ENCODE measurements around the gene KLHL29. TPM values are rescaled to one million over a fixed set of nuclear protein-coding genes. Genes with fewer than 3 reads are reported as not detected.

The KLHL29 gene
- total RNA-seq, 3 donors from 2014 or later (not counting 1 experiment from before 2014, with no cell fraction given), result 0.24 to 0.43 (median 0.33) TPM

- WGBS (ENCODE audit: insufficient coverage), result 75% methylated on average over 8 of the region's 8 CpGs
- no peak overlapping the region for H3K4me3 Mint-ChIP-seq
- Histone ChIP-seq H3K4me1 (ENCODE audit: control insufficient read depth, insufficient read depth, low read length) (peaks cover 10% of the 10 kb centered on the region), H3K36me3 (ENCODE audit: control insufficient read depth, insufficient read depth, low read length) (no peaks in the 10 kb centered on the region), H3K4me3 (ENCODE audit: low read length) (no peak overlapping the region), H3K27me3 (ENCODE audit: control insufficient read depth, insufficient read depth, low read length) (no peaks in the 10 kb centered on the region), H3K27ac (ENCODE audit: low read length) (no peak overlapping the region), H3K9me3 (ENCODE audit: control insufficient read depth, insufficient read depth, low read length) (no peaks in the 10 kb centered on the region)
- intact Hi-C loops (cut with micrococcal nuclease), result no loop called here
- H3K9me3 Mint-ChIP-seq, result no peaks in the 10 kb centered on the region
- no peaks in the 10 kb centered on the region for H3K36me3 Mint-ChIP-seq
- no peak for TF ChIP-seq CTCF (IDR thresholded peaks at IDR 0.05)
- ATAC-seq (no peak), DNase-seq (no peak)
- peaks cover 9 to 10% of the 10 kb centered on the region in 2 donors for H3K4me1 Mint-ChIP-seq
- no peak overlapping the region for H3K27ac Mint-ChIP-seq
- H3K27me3 Mint-ChIP-seq (ENCODE audit: low read depth in 2 of 2), result peaks cover 14 to 34% of the 10 kb centered on the region in 2 donors
Measured at GRCh38 chr2:23494286-23494685, 109.3 kb downstream of the KLHL29 start.

- peaks cover 15 to 43% of the 10 kb centered on the region in 2 donors for H3K27me3 Mint-ChIP-seq (ENCODE audit: low read depth in 2 of 2)
Measured at GRCh38 chr2:23495661-23496114, 110.7 kb downstream of the KLHL29 start.

GRCh38 chr2:23496456-23496855 is 111.5 kb downstream of the KLHL29 start:
- no peak for TF ChIP-seq CTCF (IDR thresholded peaks at IDR 0.05)
- H3K4me1 Mint-ChIP-seq, result peaks cover 9 to 10% of the 10 kb centered on the region in 2 donors
- 31% methylated on average over 3 of the region's 5 CpGs for WGBS (ENCODE audit: insufficient coverage)
- DNase-seq (no peak), ATAC-seq (no peak)
- no peak overlapping the region for H3K27ac Mint-ChIP-seq
- H3K9me3 Mint-ChIP-seq, result no peaks in the 10 kb centered on the region
- no peak overlapping the region for H3K4me3 ChIP-seq (ENCODE audit: low read length)
- H3K27ac ChIP-seq (ENCODE audit: low read length), result no peak overlapping the region
- intact Hi-C loops (cut with micrococcal nuclease), result no loop called here
- H3K36me3 ChIP-seq (ENCODE audit: control insufficient read depth, insufficient read depth, low read length), result no peaks in the 10 kb centered on the region
- H3K9me3 ChIP-seq (ENCODE audit: control insufficient read depth, insufficient read depth, low read length), result no peaks in the 10 kb centered on the region
- no peaks in the 10 kb centered on the region for H3K27me3 ChIP-seq (ENCODE audit: control insufficient read depth, insufficient read depth, low read length)
- H3K27me3 Mint-ChIP-seq (ENCODE audit: low read depth in 2 of 2), result peaks cover 15 to 43% of the 10 kb centered on the region in 2 donors
- H3K4me3 Mint-ChIP-seq, result no peak overlapping the region
- H3K36me3 Mint-ChIP-seq, result no peaks in the 10 kb centered on the region
- H3K4me1 ChIP-seq (ENCODE audit: control insufficient read depth, insufficient read depth, low read length), result peaks cover 10% of the 10 kb centered on the region

More at GRCh38 chr2:23495661-23496114, 110.7 kb downstream of the KLHL29 start:
- no peak overlapping the region for H3K4me3 ChIP-seq (ENCODE audit: low read length)
- H3K9me3 ChIP-seq (ENCODE audit: control insufficient read depth, insufficient read depth, low read length), result no peaks in the 10 kb centered on the region
- no peak for DNase-seq
- WGBS (ENCODE audit: insufficient coverage), result 87% methylated on average over 19 of the region's 19 CpGs
- Mint-ChIP-seq H3K36me3 (no peaks in the 10 kb centered on the region), H3K4me3 (no peak overlapping the region), H3K4me1 (peaks cover 9 to 10% of the 10 kb centered on the region in 2 donors), H3K27ac (no peak overlapping the region), H3K9me3 (no peaks in the 10 kb centered on the region)
- H3K27ac ChIP-seq (ENCODE audit: low read length), result no peak overlapping the region
- no peak for TF ChIP-seq CTCF (IDR thresholded peaks at IDR 0.05)
- no peaks in the 10 kb centered on the region for H3K36me3 ChIP-seq (ENCODE audit: control insufficient read depth, insufficient read depth, low read length)
- ATAC-seq, result no peak
- no peaks in the 10 kb centered on the region for H3K27me3 ChIP-seq (ENCODE audit: control insufficient read depth, insufficient read depth, low read length)
- H3K4me1 ChIP-seq (ENCODE audit: control insufficient read depth, insufficient read depth, low read length), result peaks cover 10% of the 10 kb centered on the region
- intact Hi-C loops (cut with micrococcal nuclease), result no loop called here

- intact Hi-C loops (cut with micrococcal nuclease), result no loop called here
- H3K27ac Mint-ChIP-seq, result no peak overlapping the region
Measured at GRCh38 chr2:23497063-23497462, 112.1 kb downstream of the KLHL29 start.

More at GRCh38 chr2:23497063-23497462, 112.1 kb downstream of the KLHL29 start:
- H3K4me1 ChIP-seq (ENCODE audit: control insufficient read depth, insufficient read depth, low read length), result peaks cover 10% of the 10 kb centered on the region
- ATAC-seq, result no peak
- Mint-ChIP-seq H3K27me3 (ENCODE audit: low read depth in 2 of 2) (peaks cover 17 to 37% of the 10 kb centered on the region in 2 donors), H3K4me1 (peaks cover 9 to 10% of the 10 kb centered on the region in 2 donors), H3K9me3 (no peaks in the 10 kb centered on the region), H3K36me3 (no peaks in the 10 kb centered on the region), H3K4me3 (no peak overlapping the region)
- WGBS (ENCODE audit: insufficient coverage), result 1% methylated on average over 7 of the region's 7 CpGs
- H3K27ac ChIP-seq (ENCODE audit: low read length), result no peak overlapping the region
- no peaks in the 10 kb centered on the region for H3K9me3 ChIP-seq (ENCODE audit: control insufficient read depth, insufficient read depth, low read length)
- H3K4me3 ChIP-seq (ENCODE audit: low read length), result no peak overlapping the region
- no peak for TF ChIP-seq CTCF (IDR thresholded peaks at IDR 0.05)
- H3K36me3 ChIP-seq (ENCODE audit: control insufficient read depth, insufficient read depth, low read length), result no peaks in the 10 kb centered on the region
- no peaks in the 10 kb centered on the region for H3K27me3 ChIP-seq (ENCODE audit: control insufficient read depth, insufficient read depth, low read length)
- DNase-seq, result peak in 1 of 2 donors; percentile 36
